ENCODE data around the gene PIGBOS1. TPM values are rescaled to one million over a fixed set of nuclear protein-coding genes. Genes with fewer than 3 reads are reported as not detected.

Gene PIGBOS1
- 15.2 TPM for polyA plus RNA-seq (2012; ENCODE audit: insufficient read depth, insufficient read length)

GRCh38 chr15:55318588-55319494 is at the start of gene PIGBOS1, which contains the start of gene PIGB:
TSS of gene PIGBOS1 (minus strand) at chr15:55319123. CDS start at chr15:55317792, 1,331 bp downstream.
TSS of gene PIGB (plus strand) at chr15:55319222. CDS start at chr15:55319251, 29 bp downstream.
- H3K4me3 ChIP-seq (ENCODE audit: low read length): peak within 1 kb of the TSS; percentile 74
- peak; percentile 86 for DNase-seq (ENCODE audit: low read depth, low spot score)

- no peak overlapping the region for H3K4me3 ChIP-seq (ENCODE audit: low read length)
- DNase-seq (ENCODE audit: low read depth, low spot score): no peak
Measured at GRCh38 chr15:55366981-55367380, 48.1 kb upstream of the PIGBOS1 start.

GRCh38 chr15:55362641-55363040 is 43.7 kb upstream of the PIGBOS1 start:
- H3K4me3 ChIP-seq (ENCODE audit: low read length): no peak overlapping the region
- no peak for DNase-seq (ENCODE audit: low read depth, low spot score)

GRCh38 chr15:55361048-55361447 is 42.1 kb upstream of the PIGBOS1 start:
- DNase-seq (ENCODE audit: low read depth, low spot score): no peak
- no peak overlapping the region for H3K4me3 ChIP-seq (ENCODE audit: low read length)

- H3K4me3 ChIP-seq (ENCODE audit: low read length): no peak overlapping the region
- DNase-seq (ENCODE audit: low read depth, low spot score): no peak
Measured at GRCh38 chr15:55360256-55360655, 41.3 kb upstream of the PIGBOS1 start.

GRCh38 chr15:55358471-55358870 is 39.5 kb upstream of the PIGBOS1 start:
- DNase-seq (ENCODE audit: low read depth, low spot score): no peak
- no peak overlapping the region for H3K4me3 ChIP-seq (ENCODE audit: low read length)

- no peak for DNase-seq (ENCODE audit: low read depth, low spot score)
- H3K4me3 ChIP-seq (ENCODE audit: low read length): no peak overlapping the region
Measured at GRCh38 chr15:55357774-55358173, 38.9 kb upstream of the PIGBOS1 start.

- no peak for DNase-seq (ENCODE audit: low read depth, low spot score)
- H3K4me3 ChIP-seq (ENCODE audit: low read length): no peak overlapping the region
Measured at GRCh38 chr15:55356985-55357585, 38.2 kb upstream of the PIGBOS1 start.

GRCh38 chr15:55353025-55353424 is 34.1 kb upstream of the PIGBOS1 start:
- H3K4me3 ChIP-seq (ENCODE audit: low read length): no peak overlapping the region
- DNase-seq (ENCODE audit: low read depth, low spot score): no peak

GRCh38 chr15:55349282-55349681 is 30.4 kb upstream of the PIGBOS1 start:
- no peak for DNase-seq (ENCODE audit: low read depth, low spot score)
- no peak overlapping the region for H3K4me3 ChIP-seq (ENCODE audit: low read length)

- H3K4me3 ChIP-seq (ENCODE audit: low read length): no peak overlapping the region
- DNase-seq (ENCODE audit: low read depth, low spot score): no peak
Measured at GRCh38 chr15:55348281-55348778, 29.4 kb upstream of the PIGBOS1 start.

- no peak for DNase-seq (ENCODE audit: low read depth, low spot score)
- no peak overlapping the region for H3K4me3 ChIP-seq (ENCODE audit: low read length)
Measured at GRCh38 chr15:55344206-55344605, 25.3 kb upstream of the PIGBOS1 start.

- DNase-seq (ENCODE audit: low read depth, low spot score): no peak
- no peak overlapping the region for H3K4me3 ChIP-seq (ENCODE audit: low read length)
Measured at GRCh38 chr15:55343168-55343567, 24.2 kb upstream of the PIGBOS1 start.

- DNase-seq (ENCODE audit: low read depth, low spot score): no peak
- H3K4me3 ChIP-seq (ENCODE audit: low read length): no peak overlapping the region
Measured at GRCh38 chr15:55337160-55337559, 18.2 kb upstream of the PIGBOS1 start.

- no peak for DNase-seq (ENCODE audit: low read depth, low spot score)
- no peak overlapping the region for H3K4me3 ChIP-seq (ENCODE audit: low read length)
Measured at GRCh38 chr15:55334997-55335396, 16.1 kb upstream of the PIGBOS1 start.

- H3K4me3 ChIP-seq (ENCODE audit: low read length): no peak overlapping the region
- DNase-seq (ENCODE audit: low read depth, low spot score): no peak
Measured at GRCh38 chr15:55334371-55334770, 15.4 kb upstream of the PIGBOS1 start.

GRCh38 chr15:55327387-55327786 is 8.5 kb upstream of the PIGBOS1 start:
- DNase-seq (ENCODE audit: low read depth, low spot score): no peak
- H3K4me3 ChIP-seq (ENCODE audit: low read length): no peak overlapping the region

- no peak for DNase-seq (ENCODE audit: low read depth, low spot score)
- no peak overlapping the region for H3K4me3 ChIP-seq (ENCODE audit: low read length)
Measured at GRCh38 chr15:55322467-55322866, 3.5 kb upstream of the PIGBOS1 start.

- no peak for DNase-seq (ENCODE audit: low read depth, low spot score)
Measured at GRCh38 chr15:55320963-55321362, 2.0 kb upstream of the PIGBOS1 start.

GRCh38 chr15:55320238-55320550 is 1.3 kb upstream of the PIGBOS1 start:
- DNase-seq (ENCODE audit: low read depth, low spot score): no peak
- H3K4me3 ChIP-seq (ENCODE audit: low read length): peak overlapping the region; percentile 74

More at GRCh38 chr15:55320963-55321362, 2.0 kb upstream of the PIGBOS1 start:
- H3K4me3 ChIP-seq (ENCODE audit: low read length): no peak overlapping the region

All from Jurkat, Clone E6-1 (cell line).